Glutamatergic neuron (in vitro differentiated cells): ENCODE data around the gene ATN1. TPM values are rescaled to one million over a fixed set of nuclear protein-coding genes. Genes with fewer than 3 reads are reported as not detected.

ENCODE experiments used
- DNase-seq: peaks from one replicate; pipeline ENCODE4 v3.0.0; 2022
- H3K27ac Mint-ChIP-seq: one replicate; pipeline ENCODE4 v1.8.0; 2020; ENCODE audit warnings: mild to moderate bottlenecking, mixed read lengths, inconsistent platforms; ENCODE audit not compliant: unreplicated experiment
- H3K27me3 Mint-ChIP-seq: one replicate; pipeline ENCODE4 v1.8.0; 2020; ENCODE audit warnings: mild to moderate bottlenecking, moderate library complexity, mixed read lengths, inconsistent platforms; ENCODE audit not compliant: unreplicated experiment
- H3K36me3 Mint-ChIP-seq: one replicate; pipeline ENCODE4 v1.8.0; 2020; ENCODE audit warnings: mild to moderate bottlenecking, mixed read lengths, inconsistent platforms; ENCODE audit not compliant: unreplicated experiment
- H3K4me1 Mint-ChIP-seq: one replicate; pipeline ENCODE4 v1.8.0; 2020; ENCODE audit warnings: mild to moderate bottlenecking, low read depth, mixed read lengths, inconsistent platforms; ENCODE audit not compliant: unreplicated experiment
- H3K4me3 Mint-ChIP-seq: one replicate; pipeline ENCODE4 v1.8.0; 2020; ENCODE audit warnings: mild to moderate bottlenecking, mixed read lengths, inconsistent platforms; ENCODE audit not compliant: unreplicated experiment
- H3K9me3 Mint-ChIP-seq: one replicate; pipeline ENCODE4 v1.8.0; 2020; ENCODE audit warnings: mild to moderate bottlenecking, moderate library complexity, mixed read lengths, inconsistent platforms; ENCODE audit not compliant: unreplicated experiment
- total RNA-seq: library from RNA; stranded (reverse); fragmentation: NEBNext Ultra II Directional; extraction: Animal tissue kit (Norgen Biotek cat#: 25700); gene quantifications from one replicate; pipeline ENCODE4 v1.2.1, GENCODE V29; 2021; ENCODE audit not compliant: unreplicated experiment
- TF ChIP-seq, protein P1 (sequence below): fragments of 200-600 bp; sonication (generic); IDR thresholded peaks from one replicate; pipeline ENCODE4 v1.5.0; 2021; ENCODE audit not compliant: partially characterized antibody, unreplicated experiment

Gene ATN1
- total RNA-seq, 1 donor from 2014 or later, result 94.6 TPM

DNA sequence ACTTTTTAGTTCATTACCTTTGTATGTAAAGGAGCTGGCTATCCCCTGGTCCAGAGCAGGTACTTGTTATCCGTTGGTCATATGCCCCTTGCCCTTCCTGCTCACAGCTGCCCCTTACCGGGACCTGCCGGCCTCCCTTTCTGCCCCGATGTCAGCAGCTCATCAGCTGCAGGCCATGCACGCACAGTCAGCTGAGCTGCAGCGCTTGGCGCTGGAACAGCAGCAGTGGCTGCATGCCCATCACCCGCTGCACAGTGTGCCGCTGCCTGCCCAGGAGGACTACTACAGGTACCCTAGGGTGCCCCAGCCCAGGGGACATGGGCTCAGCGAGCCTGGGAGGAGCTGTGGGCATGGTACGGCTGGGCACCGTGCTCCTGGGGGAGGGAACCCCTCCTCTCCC is 13.5 kb downstream of the ATN1 start:
- H3K27ac Mint-ChIP-seq, result no peak overlapping the region
- peaks cover 16% of the 10 kb centered on the region for H3K4me1 Mint-ChIP-seq

DNA sequence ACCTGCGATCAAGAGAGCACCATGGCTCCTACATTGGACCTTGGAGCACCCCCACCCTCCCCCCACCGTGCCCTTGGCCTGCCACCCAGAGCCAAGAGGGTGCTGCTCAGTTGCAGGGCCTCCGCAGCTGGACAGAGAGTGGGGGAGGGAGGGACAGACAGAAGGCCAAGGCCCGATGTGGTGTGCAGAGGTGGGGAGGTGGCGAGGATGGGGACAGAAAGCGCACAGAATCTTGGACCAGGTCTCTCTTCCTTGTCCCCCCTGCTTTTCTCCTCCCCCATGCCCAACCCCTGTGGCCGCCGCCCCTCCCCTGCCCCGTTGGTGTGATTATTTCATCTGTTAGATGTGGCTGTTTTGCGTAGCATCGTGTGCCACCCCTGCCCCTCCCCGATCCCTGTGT is 14.0 kb downstream of the ATN1 start:
- H3K4me1 Mint-ChIP-seq, result peaks cover 18% of the 10 kb centered on the region
- no peak overlapping the region for H3K4me3 Mint-ChIP-seq
- TF ChIP-seq, protein P1, sequence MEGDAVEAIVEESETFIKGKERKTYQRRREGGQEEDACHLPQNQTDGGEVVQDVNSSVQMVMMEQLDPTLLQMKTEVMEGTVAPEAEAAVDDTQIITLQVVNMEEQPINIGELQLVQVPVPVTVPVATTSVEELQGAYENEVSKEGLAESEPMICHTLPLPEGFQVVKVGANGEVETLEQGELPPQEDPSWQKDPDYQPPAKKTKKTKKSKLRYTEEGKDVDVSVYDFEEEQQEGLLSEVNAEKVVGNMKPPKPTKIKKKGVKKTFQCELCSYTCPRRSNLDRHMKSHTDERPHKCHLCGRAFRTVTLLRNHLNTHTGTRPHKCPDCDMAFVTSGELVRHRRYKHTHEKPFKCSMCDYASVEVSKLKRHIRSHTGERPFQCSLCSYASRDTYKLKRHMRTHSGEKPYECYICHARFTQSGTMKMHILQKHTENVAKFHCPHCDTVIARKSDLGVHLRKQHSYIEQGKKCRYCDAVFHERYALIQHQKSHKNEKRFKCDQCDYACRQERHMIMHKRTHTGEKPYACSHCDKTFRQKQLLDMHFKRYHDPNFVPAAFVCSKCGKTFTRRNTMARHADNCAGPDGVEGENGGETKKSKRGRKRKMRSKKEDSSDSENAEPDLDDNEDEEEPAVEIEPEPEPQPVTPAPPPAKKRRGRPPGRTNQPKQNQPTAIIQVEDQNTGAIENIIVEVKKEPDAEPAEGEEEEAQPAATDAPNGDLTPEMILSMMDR, result no peak
- H3K36me3 Mint-ChIP-seq, result peaks cover 8% of the 10 kb centered on the region
- no peak overlapping the region for H3K27ac Mint-ChIP-seq
- peaks cover 31% of the 10 kb centered on the region for H3K27me3 Mint-ChIP-seq
- no peak for DNase-seq
- peaks cover 26% of the 10 kb centered on the region for H3K9me3 Mint-ChIP-seq

More for the DNA sequence above, 13.5 kb downstream of the ATN1 start:
- DNase-seq, result no peak
- Mint-ChIP-seq H3K36me3 (peaks cover 8% of the 10 kb centered on the region), H3K4me3 (no peak overlapping the region), H3K27me3 (peaks cover 30% of the 10 kb centered on the region), H3K9me3 (peaks cover 29% of the 10 kb centered on the region)
- TF ChIP-seq, protein P1, result no peak

DNA sequence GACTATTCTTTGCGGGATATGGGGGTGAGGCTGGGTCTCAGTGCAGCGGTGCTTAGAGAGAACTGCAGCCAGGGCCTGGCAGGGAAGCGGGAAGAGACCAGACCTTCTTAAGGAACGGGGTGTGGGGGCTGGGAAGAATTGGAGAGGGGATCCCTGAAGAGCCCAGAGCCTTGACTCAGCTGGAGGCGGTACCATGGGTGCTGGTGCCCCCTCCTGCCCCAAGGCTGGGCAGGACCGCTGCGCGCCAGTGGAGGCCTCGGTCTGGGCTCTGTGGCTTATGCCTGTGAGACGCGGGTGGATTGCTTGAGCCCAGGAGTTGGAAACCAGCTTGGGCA is 14.5 kb downstream of the ATN1 start:
- Mint-ChIP-seq H3K36me3 (peaks cover 8% of the 10 kb centered on the region), H3K4me3 (peak overlapping the region; percentile 47), H3K4me1 (peaks cover 21% of the 10 kb centered on the region), H3K27me3 (peaks cover 35% of the 10 kb centered on the region), H3K27ac (peak overlapping the region; percentile 99), H3K9me3 (peaks cover 26% of the 10 kb centered on the region)
- TF ChIP-seq, protein P1, result no peak
- DNase-seq, result no peak

DNA sequence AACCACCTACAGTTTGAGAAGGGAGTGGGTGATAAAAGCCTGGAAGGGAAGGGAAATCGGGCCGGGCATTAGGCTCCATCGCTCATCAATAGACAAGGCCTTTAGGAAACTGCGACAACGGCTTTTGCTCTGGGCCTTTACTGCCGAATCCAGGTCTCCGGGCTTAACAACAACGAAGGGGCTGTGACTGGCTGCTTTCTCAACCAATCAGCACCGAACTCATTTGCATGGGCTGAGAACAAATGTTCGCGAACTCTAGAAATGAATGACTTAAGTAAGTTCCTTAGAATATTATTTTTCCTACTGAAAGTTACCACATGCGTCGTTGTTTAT is 15.6 kb downstream of the ATN1 start:
- H3K4me1 Mint-ChIP-seq, result peaks cover 20% of the 10 kb centered on the region
- peak overlapping the region; percentile 97 for H3K4me3 Mint-ChIP-seq
- peaks cover 23% of the 10 kb centered on the region for H3K9me3 Mint-ChIP-seq
- peak; percentile 71 for DNase-seq
- H3K36me3 Mint-ChIP-seq, result peaks cover 8% of the 10 kb centered on the region
- H3K27ac Mint-ChIP-seq, result peak overlapping the region; percentile 99
- TF ChIP-seq, protein P1, result no peak
- H3K27me3 Mint-ChIP-seq, result peaks cover 35% of the 10 kb centered on the region

DNA sequence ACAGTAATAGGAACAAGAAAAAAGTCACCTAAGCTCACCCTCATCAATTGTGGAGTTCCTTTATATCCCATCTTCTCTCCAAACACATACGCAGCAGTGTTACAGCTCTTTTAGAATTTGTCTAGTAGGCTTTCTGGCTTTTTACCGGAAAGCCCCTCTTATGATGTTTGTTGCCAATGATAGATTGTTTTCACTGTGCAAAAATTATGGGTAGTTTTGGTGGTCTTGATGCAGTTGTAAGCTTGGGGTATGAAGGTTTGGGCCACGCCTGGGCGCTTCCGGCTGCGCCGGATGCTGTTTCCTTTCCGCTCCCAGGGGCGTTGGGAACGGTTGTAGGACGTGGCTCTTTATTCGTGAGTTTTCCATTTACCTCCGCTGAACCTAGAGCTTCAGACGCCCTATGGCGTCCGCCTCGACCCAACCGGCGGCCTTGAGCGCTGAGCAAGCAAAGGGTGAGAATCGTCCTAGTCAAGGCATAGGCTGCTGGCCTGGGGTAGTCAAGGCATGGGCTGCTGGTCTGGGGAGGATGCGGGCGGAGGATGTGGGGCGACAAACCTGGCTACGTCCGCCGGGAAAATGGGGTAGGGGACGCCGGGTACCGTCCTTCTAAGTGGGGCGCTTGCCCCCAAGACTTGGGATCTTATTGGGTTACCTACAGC is 16.1 kb downstream of the ATN1 start, which contains the start of the genes C12orf57 and RNU7-1:
Gene C12orf57 (plus strand): TSS at position 301 of the 659 bp plus-strand sequence. CDS start 100 bp downstream, at position 401.
Gene RNU7-1 (plus strand): TSS at position 95 of the 659 bp plus-strand sequence.
- peak within 1 kb of the TSS; percentile 97 for H3K4me3 Mint-ChIP-seq
- H3K36me3 Mint-ChIP-seq, result peaks cover 8% of the 10 kb centered on the region
- H3K27ac Mint-ChIP-seq, result peak within 1 kb of the TSS; percentile 99
- H3K27me3 Mint-ChIP-seq, result peaks cover 35% of the 10 kb centered on the region
- peaks cover 22% of the 10 kb centered on the region for H3K9me3 Mint-ChIP-seq
- H3K4me1 Mint-ChIP-seq, result peaks cover 20% of the 10 kb centered on the region
- TF ChIP-seq, protein P1, result no peak
- peak; percentile 79 for DNase-seq
